ENCODE results near the gene DCST2. TPM values are rescaled to one million over a fixed set of nuclear protein-coding genes. Genes with fewer than 3 reads are reported as not detected.
A peak's percentile ranks its signal among the peaks of the same experiment; 100 is the strongest.

Gene DCST2
- total and polyA plus RNA-seq, 10 of the 15 experiments (the other 5 are each of a cell fraction or from before 2014, with no cell fraction given): 0.33 to 0.41 (median 0.36) TPM; not detected in 7

- peak; percentile 22 to 65 (median 32); a peak in 5 of 6 replicates for TF ChIP-seq CTCF (IDR thresholded peaks at IDR 0.05 in 2 of 3, conservative IDR thresholded peaks at IDR 0.05 in 1 of 3; ENCODE audit: control insufficient read depth in 2 of 3, extremely low read depth in 1 of 3, insufficient read depth in 1 of 3, low read depth in 3 of 3, low read length in 3 of 3)
Observed at GRCh38 chr1:155070721-155071569, 37.4 kb upstream of the DCST2 start (continued).

- in situ Hi-C loops (cut with MboI): no loop called here
- ATAC-seq: no peak
- no peaks in the 10 kb centered on the region for H3K9me3 ChIP-seq (replicated peaks; ENCODE audit: control insufficient read depth, insufficient read depth, low read length)
- peak overlapping the region; percentile 64 for H3K4me2 ChIP-seq (ENCODE audit: control insufficient read depth, insufficient read depth)
- SMC1A ChIA-PET (ENCODE audit: uncharacterized antibody, unreplicated experiment): interaction anchor here (1.4 kb wide), 1 partner anchor 9 kb away, joined by 3 read pairs; no protein-coding TSS in a partner anchor
- peak overlapping the region; percentile 18; the same call in 1 of the 2 replicates for H3K4me3 ChIP-seq
- CTCF ChIA-PET: interaction anchor here (1.3 to 3.6 kb wide), 3 partner anchors 14 to 21 kb away, joined by 4 to 23 read pairs (median 7); no protein-coding TSS in a partner anchor
- no peak for FAIRE-seq
- no peaks in the 10 kb centered on the region; a peak in 2 of 4 replicates for H3K36me3 ChIP-seq (ENCODE audit: control insufficient read depth in 2 of 2, insufficient read depth in 2 of 2, low read length in 1 of 2)
- H3K79me2 ChIP-seq (ENCODE audit: control insufficient read depth, insufficient read depth, low read length): no peaks in the 10 kb centered on the region
- H3K9ac ChIP-seq (ENCODE audit: control insufficient read depth, insufficient read depth, low read length): no peak overlapping the region
- peaks cover 10% of the 10 kb centered on the region for H3K4me1 ChIP-seq (ENCODE audit: control insufficient read depth, insufficient read depth, low read length)
- no peak for DNase-seq (ENCODE audit: low read depth, low spot score)
- WGBS (ENCODE audit: insufficient coverage, insufficient replicate concordance, low lambda C conversion rate, missing lambda C conversion rate): 78% methylated on average over 23 of the region's 28 CpGs
- H2AFZ ChIP-seq (ENCODE audit: control insufficient read depth, low read depth, low read length): no peak overlapping the region
- intact Hi-C loops (cut with micrococcal nuclease; ENCODE audit: unreplicated experiment): no loop called here
- no peaks in the 10 kb centered on the region for H3K27me3 ChIP-seq (replicated peaks in 1 of 2; ENCODE audit: control insufficient read depth in 2 of 2, insufficient read depth in 2 of 2, low read length in 1 of 2)
- no TSS peak for BruUV-seq (replicated peaks)
- RAD21 ChIA-PET (ENCODE audit: unreplicated experiment): interaction anchor here (1.0 kb wide), 1 partner anchor 15 kb away, joined by 4 read pairs; no protein-coding TSS in a partner anchor
- H4K20me1 ChIP-seq (ENCODE audit: control insufficient read depth, insufficient read depth): no peaks in the 10 kb centered on the region
- no peak overlapping the region for H3K27ac ChIP-seq (ENCODE audit: control insufficient read depth, insufficient read depth)
- POLR2A ChIA-PET: interaction anchor here (0.7 kb wide), 1 partner anchor 15 kb away, joined by 3 read pairs; no protein-coding TSS in a partner anchor
- TF ChIP-seq POLR2A (IDR thresholded peaks at IDR 0.05; ENCODE audit: low read depth, low read length): no peak
- no peak for TF ChIP-seq MXI1 (IDR thresholded peaks at IDR 0.05; ENCODE audit: low read depth, low read length)
- TF ChIP-seq RBBP5 (conservative IDR thresholded peaks at IDR 0.05): no peak
- no peak for TF ChIP-seq EZH2 (IDR thresholded peaks at IDR 0.05; ENCODE audit: borderline replicate concordance, control insufficient read depth, low read depth, low read length)
- TF ChIP-seq RELA (IDR thresholded peaks at IDR 0.05; ENCODE audit: borderline replicate concordance, partially characterized antibody): no peak
- no peak for TF ChIP-seq NFYB (IDR thresholded peaks at IDR 0.05; ENCODE audit: insufficient read depth, low read depth, low read length)
- TF ChIP-seq ELK1 (IDR thresholded peaks at IDR 0.05; ENCODE audit: low read depth, low read length): no peak
- TF ChIP-seq ZBTB40 (IDR thresholded peaks at IDR 0.05; ENCODE audit: borderline replicate concordance): no peak
- TF ChIP-seq CHD4 (IDR thresholded peaks at IDR 0.05): no peak
- no peak for TF ChIP-seq TCF3 (IDR thresholded peaks at IDR 0.05; ENCODE audit: borderline replicate concordance, insufficient read depth, low read depth, low read length)
- TF ChIP-seq HCFC1 (IDR thresholded peaks at IDR 0.05; ENCODE audit: low read length): no peak
- no peak for TF ChIP-seq TCF12 (IDR thresholded peaks at IDR 0.05; ENCODE audit: low read depth, low read length)
- no peak for TF ChIP-seq MTA3 (IDR thresholded peaks at IDR 0.05; ENCODE audit: borderline replicate concordance, low read length)
Observed at GRCh38 chr1:155070158-155070621, 36.6 kb upstream of the DCST2 start.
